Esophagus squamous epithelium (tissue), 5 donors: ENCODE results near the gene RASIP1. TPM values are rescaled to one million over a fixed set of nuclear protein-coding genes. Genes with fewer than 3 reads are reported as not detected.

Source experiments
- DNase-seq: peaks from one replicate; lab custom pipeline; 2025; lab: John Stamatoyannopoulos, UW
- H3K27ac ChIP-seq, 4 donors: fragments of 200-600 bp; sonication (generic); one replicate each; pipeline ENCODE4 v1.5.1; 2016 to 2019; ENCODE audit warnings: mild to moderate bottlenecking in 1 of 4
- H3K27me3 ChIP-seq, 4 donors: fragments of 200-600 bp; sonication (generic); 1 replicate in 3 of 4; 2 replicates in 1 of 4; pipeline versions ENCODE4 v1.5.1 to v1.6.0; 2017 to 2021; ENCODE audit warnings: antibody characterized with exemption in 1 of 4
- H3K36me3 ChIP-seq, 3 donors: fragments of 200-600 bp; sonication (generic); one replicate each; pipeline ENCODE4 v1.5.1; 2016 to 2019
- H3K4me1 ChIP-seq, 3 donors: fragments of 200-600 bp; sonication (generic); one replicate each; pipeline ENCODE4 v1.5.1; 2017 to 2019
- H3K4me3 ChIP-seq, 4 donors: fragments of 200-600 bp; sonication (generic); 1 replicate in 3 of 4; 2 replicates in 1 of 4; pipeline ENCODE4 v1.5.1; 2016 to 2019; ENCODE audit warnings: mild to moderate bottlenecking in 2 of 4, moderate library complexity in 1 of 4
- H3K9me3 ChIP-seq, 3 donors: fragments of 200-600 bp; sonication (generic); one replicate each; pipeline ENCODE4 v1.5.1; 2016 to 2019
- CTCF ChIP-seq, 6 experiments: fragments of 450-650 bp in 4 of 6; fragments of 200-600 bp in 2 of 6; sonication (generic) in 2 of 6; IDR thresholded peaks; one replicate each; pipeline ENCODE4 v1.5.1; 2016 to 2019; ENCODE audit warnings: antibody characterized with exemption in 6 of 6, mild to moderate bottlenecking in 4 of 6, moderate library complexity in 4 of 6
- POLR2A ChIP-seq, 4 donors: fragments of 450-650 bp; IDR thresholded peaks; one replicate each; pipeline ENCODE4 v1.6.1; 2017; ENCODE audit warnings: antibody characterized with exemption in 4 of 4, mild to moderate bottlenecking in 4 of 4, moderate library complexity in 3 of 4
- WGBS, 2 donors: methylation state at CpG; one replicate each; pipeline ENCODE4 v1.1.5; 2018; 5-methylcytosine and 5-hydroxymethylcytosine counted together
- intact Hi-C: fragments of 100-400 bp; cut with DNase I; formaldehyde crosslinking; loops from one replicate; pipeline ENCODE4 v1.15.0; 2022
- total RNA-seq, 4 donors: library from RNA; depleted of rRNA; stranded (reverse); fragments of >200 nt; gene quantifications; one replicate each; pipeline ENCODE4 v1.1.0, GENCODE V29; 2016
- donor health status: DM: yes; HTN: yes; CAD: no.

RASIP1 gene
- total RNA-seq, 4 donors from 2014 or later: 4.0 to 9.6 (median 6.5) TPM

DNA sequence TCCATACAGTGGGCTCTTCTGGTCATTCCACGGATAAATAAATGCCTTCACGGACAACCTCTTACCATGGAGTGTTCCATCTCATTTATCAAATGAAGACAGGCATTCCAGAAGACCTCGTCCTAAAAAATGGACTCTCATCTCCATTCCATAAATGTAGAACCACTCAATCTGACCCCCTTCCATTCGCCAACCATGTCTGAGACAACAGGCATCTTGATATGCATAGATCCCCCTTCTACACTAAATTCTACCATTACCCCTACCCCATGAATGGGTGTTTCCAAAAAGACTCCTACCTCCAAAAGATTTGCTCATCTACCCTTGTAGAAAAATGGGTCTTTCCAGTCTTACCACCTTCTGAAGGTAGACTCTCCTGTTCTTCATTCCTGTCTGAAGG lies 9.0 kb downstream of the RASIP1 start:
- no peaks in the 10 kb centered on the region for H3K27me3 ChIP-seq
- intact Hi-C loops: no loop called here
- H3K4me3 ChIP-seq: no peak overlapping the region
- TF ChIP-seq POLR2A (IDR thresholded peaks at IDR 0.05) (no peak), CTCF (IDR thresholded peaks at IDR 0.05) (no peak)
- DNase-seq: no peak
- H3K9me3 ChIP-seq: no peaks in the 10 kb centered on the region
- H3K27ac ChIP-seq: no peak overlapping the region
- H3K4me1 ChIP-seq: peaks cover 0 to 27% (median 6%) of the 10 kb centered on the region in 3 donors
- H3K36me3 ChIP-seq: no peaks in the 10 kb centered on the region
- 82 to 90% methylated on average over 4 of the region's 4 CpGs for WGBS, 2 donors

- Histone ChIP-seq H3K36me3 (peaks cover 0 to 4% (median 0%) of the 10 kb centered on the region in 3 donors), H3K27me3 (no peaks in the 10 kb centered on the region), H3K4me3 (peak overlapping the region in 3 of 4 donors; percentile 25 to 36 (median 27)), H3K27ac (peak overlapping the region in 2 of 4 donors; percentile 54 to 72), H3K9me3 (no peaks in the 10 kb centered on the region), H3K4me1 (peaks cover 6 to 33% (median 7%) of the 10 kb centered on the region in 3 donors)
- WGBS, 2 donors: 29 to 63% methylated on average over 9 to 34 of the region's 77 CpGs
- intact Hi-C loops: no loop called here
- no peak for DNase-seq
- TF ChIP-seq POLR2A (IDR thresholded peaks at IDR 0.05) (no peak), CTCF (IDR thresholded peaks at IDR 0.05) (peak in 1 of 6 experiments; percentile 43)
Measured at GRCh38 chr19:48728911-48729664, 11.3 kb downstream of the RASIP1 start.

DNA sequence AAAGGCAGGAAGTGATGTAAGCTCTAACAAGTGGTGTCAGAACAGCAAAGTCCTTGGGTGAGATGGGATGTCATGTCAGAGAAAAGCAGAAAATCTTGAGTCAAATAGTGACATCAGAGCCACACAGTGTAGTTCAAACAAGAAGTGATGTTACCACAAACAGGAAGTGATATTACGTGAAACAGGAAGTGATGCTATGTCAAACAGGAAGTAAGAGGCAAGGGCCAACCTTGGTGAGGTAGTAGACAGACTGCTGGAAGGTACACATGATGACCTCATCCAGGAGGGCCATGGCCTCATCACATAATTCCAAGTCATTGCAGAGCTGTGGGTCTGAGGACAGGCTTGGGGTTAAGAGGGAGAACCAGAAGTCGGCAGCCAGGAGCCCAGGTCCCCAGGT lies 13.9 kb downstream of the RASIP1 start:
- Histone ChIP-seq H3K9me3 (no peaks in the 10 kb centered on the region), H3K27ac (peak overlapping the region in 3 of 4 donors; percentile 1 to 78 (median 75)), H3K4me1 (peaks cover 6 to 34% (median 8%) of the 10 kb centered on the region in 3 donors), H3K36me3 (peaks cover 0 to 6% (median 0%) of the 10 kb centered on the region in 3 donors), H3K27me3 (no peaks in the 10 kb centered on the region), H3K4me3 (no peak overlapping the region)
- DNase-seq: no peak
- WGBS, 2 donors: 70 to 79% methylated on average over 2 of the region's 2 CpGs
- TF ChIP-seq CTCF (IDR thresholded peaks at IDR 0.05) (no peak), POLR2A (IDR thresholded peaks at IDR 0.05) (no peak)
- intact Hi-C loops: no loop called here

DNA sequence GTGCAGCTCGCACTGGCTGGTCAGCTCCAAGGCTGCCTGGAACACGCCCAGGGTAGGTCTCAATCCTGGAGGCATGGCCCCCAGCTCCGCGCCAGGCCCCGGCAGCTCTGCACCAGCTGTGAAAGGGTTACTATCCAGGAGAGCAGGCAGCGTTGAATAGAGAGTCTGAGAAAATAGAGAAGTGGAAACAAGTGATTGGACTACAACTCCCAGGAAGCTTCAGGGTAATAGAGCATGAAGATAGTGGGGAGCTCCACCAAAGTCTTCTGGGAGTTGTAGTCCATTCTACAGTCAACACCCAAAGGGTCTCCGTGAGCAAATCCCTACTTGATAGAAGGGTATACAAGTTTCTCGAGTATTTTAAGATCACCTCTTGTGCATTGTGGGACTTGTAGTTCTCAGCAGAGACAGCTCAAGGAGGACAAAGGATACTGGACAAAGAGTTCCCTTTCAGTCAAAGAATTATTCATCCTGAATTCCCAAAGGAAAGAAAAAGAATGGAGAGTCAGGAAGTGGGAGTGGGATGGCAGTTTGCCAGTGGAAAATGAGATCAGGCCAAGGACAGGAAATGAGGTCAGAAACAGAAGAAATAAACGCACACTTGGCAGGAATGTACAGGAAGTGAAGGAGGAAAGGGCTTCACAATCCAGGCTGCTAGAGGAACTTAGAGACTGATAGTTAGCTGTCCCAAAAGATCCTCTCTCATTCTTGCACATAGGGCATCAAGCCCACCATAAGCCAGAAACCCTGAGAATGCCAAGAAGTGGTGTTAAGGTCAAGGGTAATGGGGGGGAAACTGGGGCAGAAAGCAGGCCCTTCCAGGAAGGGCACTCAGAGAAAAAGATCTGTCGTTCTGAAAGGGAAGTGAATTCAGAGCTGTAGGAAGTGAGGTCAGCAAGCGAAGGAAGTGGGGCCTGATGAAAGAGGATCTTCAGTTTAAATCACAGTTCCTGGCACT lies 15.3 kb downstream of the RASIP1 start:
- H3K4me1 ChIP-seq: peaks cover 6 to 45% (median 15%) of the 10 kb centered on the region in 3 donors
- 30 to 51% methylated on average over 7 to 10 of the region's 11 CpGs for WGBS, 2 donors
- DNase-seq: no peak
- intact Hi-C loops: no loop called here
- no peak overlapping the region for H3K4me3 ChIP-seq
- H3K27me3 ChIP-seq: no peaks in the 10 kb centered on the region
- H3K36me3 ChIP-seq: peaks cover 0 to 6% (median 0%) of the 10 kb centered on the region in 3 donors
- H3K9me3 ChIP-seq: no peaks in the 10 kb centered on the region
- TF ChIP-seq POLR2A (IDR thresholded peaks at IDR 0.05) (no peak), CTCF (IDR thresholded peaks at IDR 0.05) (no peak)
- H3K27ac ChIP-seq: peak overlapping the region; percentile 29 to 82 (median 74)
